Tibial artery (tissue), 4 donors: ENCODE data around the gene SNRNP48.

ENCODE experiments used
- DNase-seq, 2 donors: peaks; one replicate each; pipeline ENCODE4 v3.0.0-alpha.2; 2019
- H3K27ac ChIP-seq, 2 donors: fragments of 200-600 bp; sonication (generic) in 1 of 2; 1 replicate in 1 of 2; 2 replicates in 1 of 2; pipeline ENCODE4 v1.5.1; 2018 to 2019; ENCODE audit warnings: mild to moderate bottlenecking in 1 of 2
- H3K27me3 ChIP-seq, 2 donors: fragments of 200-600 bp; sonication (generic) in 1 of 2; one replicate each; pipeline versions ENCODE4 v1.5.1 to v1.6.0; 2016 to 2019
- H3K36me3 ChIP-seq, 3 donors: fragments of 200-600 bp; sonication (generic) in 2 of 3; one replicate each; pipeline ENCODE4 v1.5.1; 2016 to 2019; ENCODE audit warnings: mild to moderate bottlenecking in 2 of 3
- H3K4me1 ChIP-seq, 4 donors: fragments of 200-600 bp; sonication (generic) in 2 of 4; 1 replicate in 3 of 4; 2 replicates in 1 of 4; pipeline ENCODE4 v1.5.1; 2016 to 2019
- H3K4me3 ChIP-seq, 2 donors: fragments of 200-600 bp; sonication (generic) in 1 of 2; 1 replicate in 1 of 2; 2 replicates in 1 of 2; pipeline ENCODE4 v1.5.1; 2018 to 2019; ENCODE audit warnings: mild to moderate bottlenecking in 2 of 2
- H3K9me3 ChIP-seq, 3 donors: fragments of 200-600 bp; sonication (generic) in 1 of 3; one replicate each; pipeline ENCODE4 v1.5.1; 2016 to 2019
- CTCF ChIP-seq, 2 experiments: fragments of 200-600 bp in 1 of 2; fragments of 450-650 bp in 1 of 2; IDR thresholded peaks; one replicate each; pipeline ENCODE4 v1.5.1; 2017 to 2019; ENCODE audit warnings: antibody characterized with exemption in 2 of 2, mild to moderate bottlenecking in 1 of 2, moderate library complexity in 1 of 2
- intact Hi-C: fragments of 100-400 bp; cut with DNase I; formaldehyde crosslinking; loops from one replicate; pipeline ENCODE4 v1.15.0; 2023; ENCODE audit warnings: low total_unique reads

The SNRNP48 gene

GRCh38 chr6:7587631-7588100, 2.3 kb upstream of the SNRNP48 start:
- DNase-seq = no peak
- Histone ChIP-seq H3K27ac (no peak overlapping the region), H3K4me1 (peaks cover 0 to 30% (median 16%) of the 10 kb centered on the region in 4 donors), H3K27me3 (no peaks in the 10 kb centered on the region), H3K36me3 (peaks cover 0 to 12% (median 0%) of the 10 kb centered on the region in 3 donors), H3K9me3 (no peaks in the 10 kb centered on the region), H3K4me3 (no peak overlapping the region)
- intact Hi-C loops = loop anchor here (10.0 kb wide), 1 partner anchor 283 kb away; no protein-coding TSS in a partner anchor
- no peak for TF ChIP-seq CTCF (IDR thresholded peaks at IDR 0.05)

- DNase-seq = no peak
- H3K4me3 ChIP-seq = no peak overlapping the region
- no peak overlapping the region for H3K27ac ChIP-seq
- intact Hi-C loops = loop anchor here (10.0 kb wide), 1 partner anchor 284 kb away; no protein-coding TSS in a partner anchor
- TF ChIP-seq CTCF (IDR thresholded peaks at IDR 0.05) = no peak
- peaks cover 0 to 6% (median 0%) of the 10 kb centered on the region in 3 donors for H3K36me3 ChIP-seq
- no peaks in the 10 kb centered on the region for H3K27me3 ChIP-seq
- H3K9me3 ChIP-seq = no peaks in the 10 kb centered on the region
- H3K4me1 ChIP-seq = peaks cover 0 to 31% (median 16%) of the 10 kb centered on the region in 4 donors
Observed at GRCh38 chr6:7588506-7588905, 1.5 kb upstream of the SNRNP48 start.

- no peak for TF ChIP-seq CTCF (IDR thresholded peaks at IDR 0.05)
- intact Hi-C loops = loop anchor here (10.0 kb wide), 1 partner anchor 284 kb away; no protein-coding TSS in a partner anchor
- no peak for DNase-seq
- peak overlapping the region; percentile 78 to 95 for H3K4me3 ChIP-seq
- no peaks in the 10 kb centered on the region for H3K27me3 ChIP-seq
- H3K36me3 ChIP-seq = peaks cover 1 to 8% (median 3%) of the 10 kb centered on the region in 3 donors
- H3K4me1 ChIP-seq = peaks cover 0 to 31% (median 16%) of the 10 kb centered on the region in 4 donors
- H3K9me3 ChIP-seq = no peaks in the 10 kb centered on the region
- H3K27ac ChIP-seq = peak overlapping the region; percentile 75 to 76
Observed at GRCh38 chr6:7589221-7589620, 777 bp upstream of the SNRNP48 start.

GRCh38 chr6:7590918-7591302, 912 bp downstream of the SNRNP48 start:
- no peaks in the 10 kb centered on the region for H3K27me3 ChIP-seq
- TF ChIP-seq CTCF (IDR thresholded peaks at IDR 0.05) = no peak
- H3K9me3 ChIP-seq = no peaks in the 10 kb centered on the region
- peaks cover 0 to 31% (median 16%) of the 10 kb centered on the region in 4 donors for H3K4me1 ChIP-seq
- H3K4me3 ChIP-seq = peak overlapping the region; percentile 78 to 95
- H3K27ac ChIP-seq = peak overlapping the region; percentile 75 to 76
- H3K36me3 ChIP-seq = peaks cover 18 to 25% (median 18%) of the 10 kb centered on the region in 3 donors
- DNase-seq = peak in 1 of 2 donors; percentile 30
- intact Hi-C loops = no loop called here

GRCh38 chr6:7591770-7592169, 1.8 kb downstream of the SNRNP48 start:
- no peak overlapping the region for H3K4me3 ChIP-seq
- H3K27me3 ChIP-seq = no peaks in the 10 kb centered on the region
- intact Hi-C loops = no loop called here
- H3K27ac ChIP-seq = no peak overlapping the region
- peaks cover 23 to 29% (median 26%) of the 10 kb centered on the region in 3 donors for H3K36me3 ChIP-seq
- no peak for TF ChIP-seq CTCF (IDR thresholded peaks at IDR 0.05)
- no peak for DNase-seq
- H3K9me3 ChIP-seq = no peaks in the 10 kb centered on the region
- H3K4me1 ChIP-seq = peaks cover 0 to 31% (median 16%) of the 10 kb centered on the region in 4 donors
